ENCODE measurements around the gene SWI5. TPM values are rescaled to one million over a fixed set of nuclear protein-coding genes. Genes with fewer than 3 reads are reported as not detected.

SWI5 gene
- total and polyA plus RNA-seq, 2 experiments from 2014 or later: 26.6 to 42.5 TPM

GRCh38 chr9:128254362-128254761, 21.7 kb upstream of the SWI5 start:
- H3K79me2 ChIP-seq (replicated peaks; ENCODE audit: insufficient read depth): 0 out of 2 replicates have a peak, but pooled peaks cover 6% of the 10 kb centered on the region
- no peak overlapping the region for H2AFZ ChIP-seq
- H3K27ac Mint-ChIP-seq: peak overlapping the region; percentile 85
- peak overlapping the region; percentile 39; the same call in 2 of the 3 replicates for H3K4me3 Mint-ChIP-seq
- peaks cover 21% of the 10 kb centered on the region for H3K27me3 Mint-ChIP-seq (ENCODE audit: insufficient read depth, low read depth, poor library complexity)
- H3K9me2 ChIP-seq (ENCODE audit: insufficient read depth): no peaks in the 10 kb centered on the region
- peaks cover 14% of the 10 kb centered on the region for H3K4me1 ChIP-seq (ENCODE audit: insufficient read depth)
- ATAC-seq: peak; percentile 6
- peak; percentile 49 for DNase-seq (ENCODE audit: low spot score)
- peaks cover 14% of the 10 kb centered on the region; the same call in 1 of the 2 replicates for H3F3A ChIP-seq (replicated peaks; ENCODE audit: low read depth)
- no peaks in the 10 kb centered on the region; the same call in 2 of the 3 replicates for H3K9me3 Mint-ChIP-seq
- no peak for TF ChIP-seq ZNF462 (CRISPR knock-in tag; IDR thresholded peaks at IDR 0.05)
- TF ChIP-seq ETS1 (IDR thresholded peaks at IDR 0.05): no peak
- no peak for TF ChIP-seq ZNF114 (CRISPR knock-in tag; IDR thresholded peaks at IDR 0.05)
- no peak for TF ChIP-seq CREB1 (CRISPR knock-in tag; IDR thresholded peaks at IDR 0.05; ENCODE audit: low read depth)
- no peak for TF ChIP-seq REST (IDR thresholded peaks at IDR 0.05; ENCODE audit: unreplicated experiment)
- TF ChIP-seq CTCF (conservative IDR thresholded peaks at IDR 0.05; ENCODE audit: low read depth in 2 of 2): no peak
- no peak for TF ChIP-seq EZH2phosphoT487 (IDR thresholded peaks at IDR 0.05; ENCODE audit: unreplicated experiment)
- no peak for TF ChIP-seq POLR2AphosphoS5 (IDR thresholded peaks at IDR 0.05; ENCODE audit: low read depth)
- no peak for TF ChIP-seq STAT1 (IDR thresholded peaks at IDR 0.05; ENCODE audit: unreplicated experiment)
- no peak for TF ChIP-seq EZH2 (IDR thresholded peaks at IDR 0.05; ENCODE audit: low read depth, unreplicated experiment)
- TF ChIP-seq JUNB (IDR thresholded peaks at IDR 0.05; ENCODE audit: unreplicated experiment): no peak
- TF ChIP-seq ZNF331 (CRISPR knock-in tag; IDR thresholded peaks at IDR 0.05; ENCODE audit: low read depth): no peak
- TF ChIP-seq NANOG (IDR thresholded peaks at IDR 0.05; ENCODE audit: borderline replicate concordance): no peak
- peaks cover 4% of the 10 kb centered on the region; the same call in 1 of the 2 replicates for H3K36me3 ChIP-seq (ENCODE audit: insufficient read depth)
- H3K4me1 Mint-ChIP-seq: peaks cover 39% of the 10 kb centered on the region
- peaks cover 20% of the 10 kb centered on the region for H3K36me3 Mint-ChIP-seq (ENCODE audit: low read depth)
- peak overlapping the region; percentile 55; the same call in 1 of the 2 replicates for H3K27ac ChIP-seq (ENCODE audit: low read depth)
- H3K4me2 ChIP-seq: peak overlapping the region; percentile 57; the same call in 1 of the 2 replicates
- no peaks in the 10 kb centered on the region for H3K27me3 ChIP-seq (ENCODE audit: insufficient read depth)
- peaks cover 7% of the 10 kb centered on the region for H4K20me1 ChIP-seq (replicated peaks; ENCODE audit: insufficient read depth)
- no peak overlapping the region for H3K4me3 ChIP-seq
